Measurements from ENCODE around the gene CDKN2D.
A peak's percentile ranks its signal among the peaks of the same experiment; 100 is the strongest.

CDKN2D gene

GRCh38 chr19:10520652-10521318 lies 48.0 kb downstream of the CDKN2D start:
- no peak for DNase-seq (ENCODE audit: low spot score)

DNA sequence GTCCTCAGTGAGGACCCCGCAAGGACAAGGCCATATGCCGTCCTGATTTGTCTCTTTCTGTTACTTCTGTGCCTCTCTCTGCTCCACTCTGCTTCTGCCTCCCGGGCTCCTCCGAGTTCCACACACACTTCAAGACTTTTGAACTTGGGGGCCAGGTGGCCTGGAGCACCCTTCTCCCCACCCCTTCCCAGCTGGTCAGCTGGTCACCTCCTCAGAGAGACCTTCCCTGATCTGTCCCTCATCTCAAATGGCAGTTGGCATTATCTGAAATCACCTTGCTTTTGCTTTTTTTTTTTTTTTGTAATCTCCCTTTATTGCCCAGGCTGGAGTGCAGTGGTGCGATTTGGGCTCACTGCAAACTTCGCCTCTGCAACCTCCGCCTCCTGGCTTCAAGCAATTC lies 49.4 kb downstream of the CDKN2D start:
- no peak for DNase-seq (ENCODE audit: low spot score)

GRCh38 chr19:10518444-10519361 lies 50.1 kb downstream of the CDKN2D start:
- DNase-seq (ENCODE audit: low spot score) = no peak

- peak; percentile 43 for DNase-seq (ENCODE audit: low spot score)
These were observed 50.9 kb downstream of the CDKN2D start for GRCh38 chr19:10517760-10518443.

DNA sequence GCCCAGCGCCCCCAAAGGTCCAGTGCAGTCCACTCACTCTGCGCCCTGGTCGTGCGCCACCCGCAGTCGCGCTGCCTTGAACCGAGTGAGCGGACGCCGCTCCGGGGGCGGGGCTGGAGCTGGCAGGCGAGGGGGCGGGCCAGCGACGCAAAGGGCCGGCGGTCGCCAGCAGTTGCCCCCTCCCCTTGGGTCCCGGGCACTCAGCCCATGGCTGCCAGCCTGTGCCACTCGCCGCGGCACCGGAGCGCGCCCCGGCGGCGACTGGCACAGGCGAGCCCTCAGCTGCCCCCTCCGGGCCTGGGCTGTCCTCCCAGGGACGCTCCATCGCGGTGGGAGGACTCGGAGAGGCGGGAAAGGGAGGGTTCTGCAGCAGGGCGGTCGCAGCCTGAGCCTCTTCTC lies 51.4 kb downstream of the CDKN2D start, which contains the start of gene S1PR5:
TSS of gene S1PR5 (minus strand) at position 87 of the 399 bp plus-strand sequence. CDS start 2,436 bp downstream, outside the sequence.
- DNase-seq (ENCODE audit: low spot score) = peak; percentile 20

- peak; percentile 23 for DNase-seq (ENCODE audit: low spot score)
These were observed 52.0 kb downstream of the CDKN2D start for GRCh38 chr19:10516671-10517286.

Data from cerebellar cortex (tissue), 1 donor.